ACC112 (cell line): ENCODE results near the gene ZNF383.
A peak's percentile ranks its signal among the peaks of the same experiment; 100 is the strongest.
"Not testable (repeated sequence)": the region's sequence is repeated elsewhere in the genome, so short reads cannot be mapped to it uniquely, and the experiment has no call there.

Experiments used
- H2AFZ ChIP-seq: fragments of 200-600 bp; sonication (generic); one replicate; pipeline ENCODE4 v1.6.0; 2017; ENCODE audit warnings: antibody characterized with exemption, low read length; ENCODE audit not compliant: unreplicated experiment
- H3K27ac ChIP-seq: fragments of 200-600 bp; sonication (generic); 2 replicates; pipeline ENCODE4 v1.5.1; 2014; ENCODE audit warnings: low read depth, mild to moderate bottlenecking, antibody characterized with exemption, low read length, moderate library complexity
- H3K27me3 ChIP-seq: fragments of 200-600 bp; sonication (generic); 2 replicates; pipeline ENCODE4 v1.6.1; 2014; ENCODE audit warnings: mild to moderate bottlenecking, antibody characterized with exemption, low read length, moderate library complexity, mixed read lengths; ENCODE audit not compliant: insufficient read depth
- H3K36me3 ChIP-seq: fragments of 200-600 bp; sonication (generic); 2 replicates; pipeline ENCODE4 v1.6.1; 2016; ENCODE audit warnings: mild to moderate bottlenecking, antibody characterized with exemption, low read length, moderate library complexity, mixed read lengths; ENCODE audit not compliant: insufficient read depth
- H3K4me1 ChIP-seq: fragments of 200-600 bp; sonication (generic); one replicate; pipeline ENCODE4 v1.6.1; 2016; ENCODE audit warnings: low read length, mixed read lengths; ENCODE audit not compliant: insufficient read depth, unreplicated experiment, control insufficient read depth
- H3K4me3 ChIP-seq: fragments of 200-600 bp; sonication (generic); 2 replicates; pipeline ENCODE4 v1.5.1; 2014; ENCODE audit warnings: mild to moderate bottlenecking, low read depth, low read length
- H3K79me2 ChIP-seq: fragments of 200-600 bp; sonication (generic); one replicate; pipeline ENCODE4 v1.6.0; 2016; ENCODE audit warnings: low read length; ENCODE audit not compliant: control insufficient read depth, unreplicated experiment, insufficient read depth

Gene ZNF383

DNA sequence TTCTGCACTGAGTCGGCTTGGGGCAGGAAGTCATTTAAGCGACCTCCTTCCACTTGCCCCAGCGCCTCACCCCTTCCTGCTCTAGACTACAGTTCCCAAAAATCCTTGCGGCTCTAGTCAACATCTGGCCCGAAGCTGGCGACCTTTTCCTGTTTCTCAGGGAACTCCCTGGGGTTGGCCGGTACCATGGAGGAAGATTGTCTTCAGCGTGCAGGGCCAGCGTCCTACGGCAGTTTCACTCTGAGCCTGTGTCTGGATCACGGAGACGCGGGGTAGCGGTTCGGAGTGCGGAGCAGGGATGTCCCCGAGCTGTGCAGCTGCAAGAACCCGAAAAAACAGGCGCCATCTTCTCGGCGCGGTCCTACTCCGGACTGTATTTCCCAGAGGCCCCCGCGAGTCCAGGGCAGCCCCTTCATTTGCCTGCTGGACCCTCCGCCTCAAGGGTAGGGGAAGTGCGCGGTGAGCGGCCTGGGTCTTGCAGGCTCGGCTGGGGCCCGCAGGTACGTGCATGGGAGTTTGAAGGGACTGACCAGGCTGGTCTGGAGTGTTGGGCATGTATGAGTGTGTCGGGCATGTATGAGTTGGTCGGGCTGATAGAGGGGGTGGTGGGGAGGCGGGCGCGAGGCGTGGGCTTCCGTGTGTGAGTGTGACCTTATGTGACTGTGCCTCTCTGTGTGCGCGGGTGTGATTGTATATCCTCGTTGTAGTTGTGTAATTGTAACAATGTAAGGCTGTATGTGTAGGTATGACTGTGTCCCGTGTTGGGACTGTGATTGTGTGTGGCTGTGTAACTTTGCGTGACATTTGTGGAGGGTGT is at the start of gene ZNF383:
ZNF383 (plus strand) TSS at position 440 of the 817 bp plus-strand sequence. CDS start 12,240 bp downstream, outside the sequence.
- H2AFZ ChIP-seq: peak within 1 kb of the TSS; percentile 99

DNA sequence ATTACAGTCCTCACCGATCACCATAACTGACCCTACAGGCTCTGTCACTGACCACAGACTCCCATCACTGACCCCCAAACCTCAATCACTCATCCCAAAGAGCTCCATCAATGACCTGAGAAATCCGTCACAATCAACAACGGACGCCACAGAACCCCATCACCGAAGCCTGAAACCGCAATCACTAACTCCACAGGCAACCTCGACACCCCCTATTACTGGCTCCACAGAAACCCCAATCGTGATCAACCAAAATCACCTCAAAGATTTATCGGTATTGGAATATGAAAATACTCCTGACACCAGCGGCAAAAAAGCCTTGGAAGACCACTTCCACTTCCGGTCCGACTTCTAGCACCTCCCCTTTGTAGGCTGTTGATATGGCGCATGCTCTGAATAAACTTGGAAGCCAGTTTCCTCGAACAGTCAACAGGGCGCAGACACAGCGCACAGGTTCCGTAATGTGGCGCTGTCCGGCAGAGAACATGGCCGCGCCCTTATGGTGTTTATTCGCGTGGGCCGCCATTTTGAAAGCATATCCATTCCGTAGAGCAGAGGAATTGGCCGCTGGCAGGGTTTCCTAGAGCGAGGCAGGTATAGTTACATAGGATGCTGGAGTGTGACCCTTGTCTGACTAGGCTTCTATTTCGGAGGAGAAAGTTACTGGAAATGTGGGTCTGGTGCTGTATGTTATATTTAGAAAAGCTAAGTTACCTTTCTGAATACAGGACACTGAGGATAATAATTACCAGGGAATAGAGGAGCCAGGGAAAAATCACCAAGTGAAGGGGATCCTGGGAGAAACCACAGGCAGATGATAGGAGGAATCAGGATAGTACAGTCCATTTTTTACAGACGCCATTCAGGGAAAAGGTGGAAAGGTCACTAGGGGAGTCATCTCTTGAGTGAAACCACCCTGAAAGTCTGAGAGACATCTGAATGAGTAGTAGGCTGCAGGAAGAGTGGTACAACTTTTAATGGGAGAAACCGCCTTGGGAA is 45.3 kb upstream of the ZNF383 start, which contains the start of gene ZNF585A:
ZNF585A (minus strand) TSS at position 328 of the 999 bp plus-strand sequence. CDS start 2,785 bp downstream, outside the sequence.
- H3K4me3 ChIP-seq: peak within 1 kb of the TSS; percentile 93
- H3K4me1 ChIP-seq: no peaks in the 10 kb centered on the region
- peaks cover 21% of the 10 kb centered on the region for H3K36me3 ChIP-seq
- H3K27ac ChIP-seq: peak within 1 kb of the TSS; percentile 22
- H3K27me3 ChIP-seq: no peaks in the 10 kb centered on the region
- no peaks in the 10 kb centered on the region for H3K79me2 ChIP-seq
- peak within 1 kb of the TSS; percentile 96 for H2AFZ ChIP-seq

More for the DNA sequence above, at the start of gene ZNF383:
- peaks cover 17% of the 10 kb centered on the region for H3K79me2 ChIP-seq
- H3K36me3 ChIP-seq: peaks cover 4% of the 10 kb centered on the region
- no peaks in the 10 kb centered on the region for H3K4me1 ChIP-seq
- H3K27ac ChIP-seq: peak within 1 kb of the TSS; percentile 52
- no peaks in the 10 kb centered on the region for H3K27me3 ChIP-seq
- H3K4me3 ChIP-seq: peak within 1 kb of the TSS; percentile 87

DNA sequence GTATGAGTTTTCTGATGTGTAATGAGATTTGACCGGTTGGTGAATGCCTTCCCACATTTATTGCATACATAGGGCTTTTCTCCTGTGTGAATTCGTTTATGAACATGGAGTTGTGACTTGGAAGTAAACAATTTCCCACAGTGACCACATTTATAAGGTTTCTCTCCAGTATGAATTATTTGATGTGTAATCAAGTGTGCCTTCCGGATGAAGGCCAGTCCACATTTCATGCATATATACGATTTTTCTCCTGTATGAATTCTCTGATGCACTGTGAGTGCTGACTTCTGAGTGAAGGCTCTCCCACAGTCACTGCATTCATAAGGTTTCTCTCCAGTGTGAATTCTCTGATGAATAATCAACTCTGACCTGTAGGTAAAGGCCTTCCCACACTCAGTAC is 31.9 kb upstream of the ZNF383 start:
- H3K36me3 ChIP-seq: peaks cover 33% of the 10 kb centered on the region
- H3K4me3 ChIP-seq, H2AFZ ChIP-seq, H3K27me3 ChIP-seq, H3K79me2 ChIP-seq, H3K27ac ChIP-seq, H3K4me1 ChIP-seq: not testable (repeated sequence)

DNA sequence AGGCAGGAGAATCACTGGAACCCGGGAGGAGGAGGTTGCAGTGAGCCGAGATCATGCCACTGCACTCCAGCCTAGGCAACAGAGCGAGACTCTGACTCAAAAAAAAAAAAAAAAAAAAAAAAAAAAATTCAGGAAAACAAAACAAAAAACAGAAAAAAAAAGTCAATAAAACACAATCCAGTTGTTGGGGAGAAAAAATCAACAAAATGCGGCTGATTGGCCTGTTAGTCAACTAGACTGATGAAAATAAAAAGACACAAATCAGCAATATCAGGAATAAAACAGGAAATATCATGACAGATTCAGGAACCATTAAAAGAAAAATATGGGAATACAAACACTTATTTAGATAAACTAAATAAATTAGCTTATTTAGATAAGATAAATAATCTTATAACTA is 22.8 kb upstream of the ZNF383 start:
- not testable (repeated sequence) for H3K27me3 ChIP-seq, H2AFZ ChIP-seq, H3K4me3 ChIP-seq, H3K79me2 ChIP-seq, H3K4me1 ChIP-seq, H3K27ac ChIP-seq
- peaks cover 16% of the 10 kb centered on the region for H3K36me3 ChIP-seq

DNA sequence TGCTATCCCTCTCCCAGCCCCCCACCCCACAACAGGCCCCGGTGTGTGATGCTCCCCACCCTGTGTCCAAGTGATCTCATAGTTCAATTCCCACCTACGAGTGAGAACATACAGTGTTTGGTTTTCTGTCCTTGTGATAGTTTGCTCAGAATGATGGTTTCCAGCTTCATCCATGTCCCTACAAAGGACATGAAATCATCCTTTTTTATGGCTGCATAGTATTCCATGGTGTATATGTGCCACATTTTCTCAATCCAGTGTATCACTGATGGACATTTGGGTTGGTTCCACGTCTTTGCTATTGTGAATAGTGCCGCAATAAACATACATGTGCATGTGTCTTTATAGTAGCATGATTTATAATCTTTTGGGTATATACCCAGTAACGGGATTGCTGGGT is 20.9 kb upstream of the ZNF383 start:
- H3K36me3 ChIP-seq: peaks cover 12% of the 10 kb centered on the region
- H2AFZ ChIP-seq, H3K27ac ChIP-seq, H3K4me3 ChIP-seq, H3K4me1 ChIP-seq, H3K27me3 ChIP-seq, H3K79me2 ChIP-seq: not testable (repeated sequence)

DNA sequence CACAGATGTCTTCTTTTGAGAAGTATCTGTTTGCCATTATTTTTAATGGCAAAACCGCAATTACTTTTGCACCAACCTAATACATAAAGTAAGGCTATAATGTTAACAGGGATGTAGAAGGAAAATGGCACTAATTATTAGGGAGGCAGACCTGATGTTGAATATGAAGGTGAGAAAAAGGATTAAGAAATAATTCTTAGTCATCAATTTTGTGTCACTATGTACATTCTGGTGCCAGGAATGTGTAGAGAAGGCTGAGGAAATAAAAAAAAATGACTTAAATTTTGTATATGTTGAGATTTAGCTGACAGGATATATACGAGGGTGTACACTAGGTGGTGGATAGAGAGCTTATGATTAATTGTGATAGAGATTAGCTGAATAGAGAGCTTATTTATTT is 20.2 kb upstream of the ZNF383 start:
- Histone ChIP-seq H3K27me3 (no peaks in the 10 kb centered on the region), H3K36me3 (peaks cover 10% of the 10 kb centered on the region), H3K4me1 (no peaks in the 10 kb centered on the region)

DNA sequence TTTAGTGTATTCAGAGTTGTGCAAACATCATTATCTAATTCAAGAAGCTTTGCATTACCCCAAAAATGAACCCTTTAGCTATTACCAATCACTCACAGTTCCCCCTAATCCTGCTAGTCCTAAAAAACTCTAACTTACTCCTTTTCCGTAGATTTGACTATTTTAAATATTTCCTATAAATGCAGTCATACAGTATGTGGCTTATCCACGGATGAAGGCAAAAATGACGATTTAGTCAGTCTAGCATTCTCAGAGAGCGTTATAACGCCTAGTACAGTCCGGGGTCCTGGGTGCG is 587 bp upstream of the ZNF383 start:
- no peaks in the 10 kb centered on the region for H3K4me1 ChIP-seq
- no peaks in the 10 kb centered on the region for H3K27me3 ChIP-seq
- H3K4me3 ChIP-seq: peak overlapping the region; percentile 87
- peak overlapping the region; percentile 52 for H3K27ac ChIP-seq
- H3K36me3 ChIP-seq: peaks cover 1% of the 10 kb centered on the region
- H3K79me2 ChIP-seq: peaks cover 17% of the 10 kb centered on the region
- H2AFZ ChIP-seq: peak overlapping the region; percentile 99

More for the DNA sequence above, 20.2 kb upstream of the ZNF383 start:
- no peak overlapping the region for H3K4me3 ChIP-seq
- no peak overlapping the region for H3K27ac ChIP-seq
- H3K79me2 ChIP-seq: no peaks in the 10 kb centered on the region
- no peak overlapping the region for H2AFZ ChIP-seq

DNA sequence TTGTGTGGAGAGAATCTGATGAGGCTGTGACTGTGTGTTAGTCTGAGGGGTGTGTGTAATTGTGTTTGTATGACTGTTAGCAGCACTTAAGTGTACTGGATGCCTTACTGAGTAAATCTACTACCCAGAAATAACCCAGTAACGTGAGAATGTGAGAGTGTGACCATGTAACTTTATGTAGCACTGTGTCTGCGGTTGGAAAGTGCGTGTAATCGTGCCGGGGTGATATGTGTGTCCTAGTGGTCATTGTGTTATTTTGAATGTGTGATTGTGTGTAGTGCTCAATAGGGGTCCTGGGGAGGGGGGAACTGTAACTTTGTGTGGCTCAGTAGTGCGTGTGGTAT is 550 bp downstream of the ZNF383 start:
- no peaks in the 10 kb centered on the region for H3K27me3 ChIP-seq
- H3K79me2 ChIP-seq: peaks cover 17% of the 10 kb centered on the region
- peak overlapping the region; percentile 52 for H3K27ac ChIP-seq
- H3K4me1 ChIP-seq: no peaks in the 10 kb centered on the region
- peak overlapping the region; percentile 99 for H2AFZ ChIP-seq
- peaks cover 4% of the 10 kb centered on the region for H3K36me3 ChIP-seq
- peak overlapping the region; percentile 87 for H3K4me3 ChIP-seq

DNA sequence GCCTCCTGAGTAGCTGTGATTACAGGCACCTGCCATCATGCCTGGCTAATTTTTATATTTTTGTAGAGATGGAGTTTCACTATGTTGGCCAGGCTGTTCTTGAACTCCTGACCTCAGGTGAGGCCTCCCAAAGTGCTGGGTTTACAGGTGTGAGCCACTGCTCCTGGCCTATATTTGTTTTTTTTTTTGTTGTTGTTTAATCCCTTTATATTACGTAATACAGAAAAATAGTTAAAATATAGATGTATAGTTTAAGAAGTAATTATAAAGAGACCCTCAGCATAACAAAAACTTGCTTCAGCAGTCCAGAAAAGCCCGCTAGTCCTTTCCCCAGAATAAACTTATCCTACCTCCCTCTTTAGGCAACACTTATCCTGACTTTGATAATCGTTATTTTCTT is 2.4 kb downstream of the ZNF383 start:
- no peaks in the 10 kb centered on the region for H3K27me3 ChIP-seq
- H2AFZ ChIP-seq: no peak overlapping the region
- H3K4me3 ChIP-seq: no peak overlapping the region
- H3K36me3 ChIP-seq: peaks cover 4% of the 10 kb centered on the region
- H3K79me2 ChIP-seq: peaks cover 17% of the 10 kb centered on the region
- no peak overlapping the region for H3K27ac ChIP-seq
- H3K4me1 ChIP-seq: no peaks in the 10 kb centered on the region

DNA sequence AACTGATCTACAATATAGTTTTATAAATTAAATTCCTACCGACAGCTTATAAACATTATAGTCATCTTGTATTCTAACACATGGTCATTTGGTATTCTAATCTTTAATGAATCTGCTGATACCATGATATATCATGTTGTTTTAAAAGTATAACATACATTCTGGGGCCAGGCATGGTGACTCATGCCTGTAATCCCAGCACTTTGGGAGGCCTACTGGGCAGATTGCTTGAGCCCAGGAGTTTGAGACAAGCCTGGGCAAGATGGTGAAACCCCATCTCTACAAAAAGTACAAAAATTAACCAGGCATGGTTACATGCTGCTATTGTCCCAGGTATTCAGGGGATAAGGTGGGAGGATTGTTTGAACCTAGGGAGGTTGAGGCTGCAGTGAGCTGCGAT is 3.1 kb downstream of the ZNF383 start:
- Histone ChIP-seq H3K27me3 (no peaks in the 10 kb centered on the region), H3K79me2 (peaks cover 17% of the 10 kb centered on the region), H2AFZ (no peak overlapping the region), H3K27ac (no peak overlapping the region), H3K4me3 (no peak overlapping the region), H3K4me1 (no peaks in the 10 kb centered on the region), H3K36me3 (peaks cover 7% of the 10 kb centered on the region)
